ENCODE measurements around the gene LIN7B. TPM values are rescaled to one million over a fixed set of nuclear protein-coding genes. Genes with fewer than 3 reads are reported as not detected.

LIN7B gene
- total and polyA plus RNA-seq, 2 of the 13 experiments (the other 11 are each of a cell fraction or from before 2014, with no cell fraction given) = 5.3 to 7.6 TPM

DNA sequence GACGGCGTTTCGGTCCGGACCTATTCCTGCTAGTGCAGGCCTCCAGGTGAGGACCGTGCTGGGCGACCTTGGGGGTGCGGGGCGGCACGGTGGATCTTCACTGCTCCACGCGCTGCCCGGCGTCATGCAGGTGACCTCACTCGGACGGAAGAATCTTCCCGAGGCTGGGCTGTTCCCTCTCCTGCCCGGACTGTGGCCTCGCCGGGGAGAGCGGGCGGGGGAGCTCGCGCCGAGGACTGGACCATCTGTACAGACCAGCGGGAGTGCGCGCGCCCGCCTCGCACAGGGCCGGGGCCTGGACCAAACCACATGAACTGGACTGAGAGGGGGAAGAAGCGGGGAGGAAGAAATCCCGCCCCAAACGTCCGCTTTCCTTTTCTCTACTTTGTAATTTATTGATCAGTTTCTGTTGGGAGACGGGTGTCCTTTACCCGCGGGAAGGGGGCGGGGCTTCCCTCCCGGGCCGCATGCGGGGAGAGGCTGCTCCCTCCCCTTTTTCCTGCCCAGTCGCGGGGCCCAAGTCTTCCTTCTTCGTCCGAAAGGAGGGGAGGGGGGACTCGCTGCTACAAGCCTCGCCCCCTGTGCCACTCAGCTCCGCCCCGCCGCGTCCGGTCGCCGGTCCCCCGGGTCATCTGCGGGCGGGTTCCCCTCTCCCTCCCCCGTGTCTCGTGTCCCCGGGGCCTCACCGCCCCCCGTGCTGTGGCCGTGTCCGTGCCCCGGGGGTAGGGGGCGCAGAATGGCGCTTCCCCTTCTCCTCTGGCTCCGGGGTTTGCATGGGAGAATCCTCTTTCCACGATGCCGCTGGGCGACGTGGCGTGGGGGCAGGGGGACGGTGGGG is 36.2 kb downstream of the LIN7B start (continued):
- TF ChIP-seq, protein P1, sequence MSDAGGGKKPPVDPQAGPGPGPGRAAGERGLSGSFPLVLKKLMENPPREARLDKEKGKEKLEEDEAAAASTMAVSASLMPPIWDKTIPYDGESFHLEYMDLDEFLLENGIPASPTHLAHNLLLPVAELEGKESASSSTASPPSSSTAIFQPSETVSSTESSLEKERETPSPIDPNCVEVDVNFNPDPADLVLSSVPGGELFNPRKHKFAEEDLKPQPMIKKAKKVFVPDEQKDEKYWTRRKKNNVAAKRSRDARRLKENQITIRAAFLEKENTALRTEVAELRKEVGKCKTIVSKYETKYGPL (CRISPR knock-in tag; IDR thresholded peaks at IDR 0.05) = no peak; the same call in 1 of the 2 replicates
- TF ChIP-seq EEA1 (CRISPR knock-in tag; IDR thresholded peaks at IDR 0.05; ENCODE audit: borderline replicate concordance) (peak; percentile 66; the same call in 1 of the 2 replicates), ZNF777 (CRISPR knock-in tag; IDR thresholded peaks at IDR 0.05) (no peak), ZNF549 (CRISPR knock-in tag; IDR thresholded peaks at IDR 0.05) (no peak), MED1 (CRISPR knock-in tag; IDR thresholded peaks at IDR 0.05) (peak; percentile 45; the same call in 1 of the 2 replicates), ZNF337 (CRISPR knock-in tag; IDR thresholded peaks at IDR 0.05; ENCODE audit: borderline replicate concordance, low read depth) (0 out of 2 replicates have a peak, but pooled peaks have one; percentile 42), ZNF878 (CRISPR knock-in tag; IDR thresholded peaks at IDR 0.05) (no peak), DR1 (CRISPR knock-in tag; IDR thresholded peaks at IDR 0.05) (0 out of 2 replicates have a peak, but pooled peaks have one; percentile 8), POLR2G (IDR thresholded peaks at IDR 0.05; ENCODE audit: low read depth, low read length) (peak; percentile 75), ZBTB38 (CRISPR knock-in tag; IDR thresholded peaks at IDR 0.05) (no peak), ZFP82 (CRISPR knock-in tag; IDR thresholded peaks at IDR 0.05; ENCODE audit: borderline replicate concordance) (peak; percentile 77; the same call in 1 of the 2 replicates), NRL (CRISPR knock-in tag; IDR thresholded peaks at IDR 0.05; ENCODE audit: borderline replicate concordance) (peak; percentile 92), ZC3H13 (CRISPR knock-in tag; IDR thresholded peaks at IDR 0.05) (0 out of 2 replicates have a peak, but pooled peaks have one; percentile 7), ZNF720 (CRISPR knock-in tag; IDR thresholded peaks at IDR 0.05) (no peak), TEAD2 (CRISPR knock-in tag; IDR thresholded peaks at IDR 0.05) (no peak)
- TF ChIP-seq, protein P2, sequence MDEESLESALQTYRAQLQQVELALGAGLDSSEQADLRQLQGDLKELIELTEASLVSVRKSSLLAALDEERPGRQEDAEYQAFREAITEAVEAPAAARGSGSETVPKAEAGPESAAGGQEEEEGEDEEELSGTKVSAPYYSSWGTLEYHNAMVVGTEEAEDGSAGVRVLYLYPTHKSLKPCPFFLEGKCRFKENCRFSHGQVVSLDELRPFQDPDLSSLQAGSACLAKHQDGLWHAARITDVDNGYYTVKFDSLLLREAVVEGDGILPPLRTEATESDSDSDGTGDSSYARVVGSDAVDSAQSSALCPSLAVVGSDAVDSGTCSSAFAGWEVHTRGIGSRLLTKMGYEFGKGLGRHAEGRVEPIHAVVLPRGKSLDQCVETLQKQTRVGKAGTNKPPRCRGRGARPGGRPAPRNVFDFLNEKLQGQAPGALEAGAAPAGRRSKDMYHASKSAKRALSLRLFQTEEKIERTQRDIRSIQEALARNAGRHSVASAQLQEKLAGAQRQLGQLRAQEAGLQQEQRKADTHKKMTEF (CRISPR knock-in tag; IDR thresholded peaks at IDR 0.05) = no peak; the same call in 1 of the 2 replicates
- TF ChIP-seq, protein P3, sequence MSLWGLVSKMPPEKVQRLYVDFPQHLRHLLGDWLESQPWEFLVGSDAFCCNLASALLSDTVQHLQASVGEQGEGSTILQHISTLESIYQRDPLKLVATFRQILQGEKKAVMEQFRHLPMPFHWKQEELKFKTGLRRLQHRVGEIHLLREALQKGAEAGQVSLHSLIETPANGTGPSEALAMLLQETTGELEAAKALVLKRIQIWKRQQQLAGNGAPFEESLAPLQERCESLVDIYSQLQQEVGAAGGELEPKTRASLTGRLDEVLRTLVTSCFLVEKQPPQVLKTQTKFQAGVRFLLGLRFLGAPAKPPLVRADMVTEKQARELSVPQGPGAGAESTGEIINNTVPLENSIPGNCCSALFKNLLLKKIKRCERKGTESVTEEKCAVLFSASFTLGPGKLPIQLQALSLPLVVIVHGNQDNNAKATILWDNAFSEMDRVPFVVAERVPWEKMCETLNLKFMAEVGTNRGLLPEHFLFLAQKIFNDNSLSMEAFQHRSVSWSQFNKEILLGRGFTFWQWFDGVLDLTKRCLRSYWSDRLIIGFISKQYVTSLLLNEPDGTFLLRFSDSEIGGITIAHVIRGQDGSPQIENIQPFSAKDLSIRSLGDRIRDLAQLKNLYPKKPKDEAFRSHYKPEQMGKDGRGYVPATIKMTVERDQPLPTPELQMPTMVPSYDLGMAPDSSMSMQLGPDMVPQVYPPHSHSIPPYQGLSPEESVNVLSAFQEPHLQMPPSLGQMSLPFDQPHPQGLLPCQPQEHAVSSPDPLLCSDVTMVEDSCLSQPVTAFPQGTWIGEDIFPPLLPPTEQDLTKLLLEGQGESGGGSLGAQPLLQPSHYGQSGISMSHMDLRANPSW (CRISPR knock-in tag; IDR thresholded peaks at IDR 0.05; ENCODE audit: borderline replicate concordance) = no peak
- TF ChIP-seq, protein P4, sequence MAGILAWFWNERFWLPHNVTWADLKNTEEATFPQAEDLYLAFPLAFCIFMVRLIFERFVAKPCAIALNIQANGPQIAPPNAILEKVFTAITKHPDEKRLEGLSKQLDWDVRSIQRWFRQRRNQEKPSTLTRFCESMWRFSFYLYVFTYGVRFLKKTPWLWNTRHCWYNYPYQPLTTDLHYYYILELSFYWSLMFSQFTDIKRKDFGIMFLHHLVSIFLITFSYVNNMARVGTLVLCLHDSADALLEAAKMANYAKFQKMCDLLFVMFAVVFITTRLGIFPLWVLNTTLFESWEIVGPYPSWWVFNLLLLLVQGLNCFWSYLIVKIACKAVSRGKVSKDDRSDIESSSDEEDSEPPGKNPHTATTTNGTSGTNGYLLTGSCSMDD (CRISPR knock-in tag; IDR thresholded peaks at IDR 0.05) = no peak
- TF ChIP-seq, protein P5, sequence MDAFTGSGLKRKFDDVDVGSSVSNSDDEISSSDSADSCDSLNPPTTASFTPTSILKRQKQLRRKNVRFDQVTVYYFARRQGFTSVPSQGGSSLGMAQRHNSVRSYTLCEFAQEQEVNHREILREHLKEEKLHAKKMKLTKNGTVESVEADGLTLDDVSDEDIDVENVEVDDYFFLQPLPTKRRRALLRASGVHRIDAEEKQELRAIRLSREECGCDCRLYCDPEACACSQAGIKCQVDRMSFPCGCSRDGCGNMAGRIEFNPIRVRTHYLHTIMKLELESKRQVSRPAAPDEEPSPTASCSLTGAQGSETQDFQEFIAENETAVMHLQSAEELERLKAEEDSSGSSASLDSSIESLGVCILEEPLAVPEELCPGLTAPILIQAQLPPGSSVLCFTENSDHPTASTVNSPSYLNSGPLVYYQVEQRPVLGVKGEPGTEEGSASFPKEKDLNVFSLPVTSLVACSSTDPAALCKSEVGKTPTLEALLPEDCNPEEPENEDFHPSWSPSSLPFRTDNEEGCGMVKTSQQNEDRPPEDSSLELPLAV (CRISPR knock-in tag; conservative IDR thresholded peaks at IDR 0.05; ENCODE audit: low read depth) = no peak
- TF ChIP-seq, protein P6, sequence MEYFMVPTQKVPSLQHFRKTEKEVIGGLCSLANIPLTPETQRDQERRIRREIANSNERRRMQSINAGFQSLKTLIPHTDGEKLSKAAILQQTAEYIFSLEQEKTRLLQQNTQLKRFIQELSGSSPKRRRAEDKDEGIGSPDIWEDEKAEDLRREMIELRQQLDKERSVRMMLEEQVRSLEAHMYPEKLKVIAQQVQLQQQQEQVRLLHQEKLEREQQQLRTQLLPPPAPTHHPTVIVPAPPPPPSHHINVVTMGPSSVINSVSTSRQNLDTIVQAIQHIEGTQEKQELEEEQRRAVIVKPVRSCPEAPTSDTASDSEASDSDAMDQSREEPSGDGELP (IDR thresholded peaks at IDR 0.05; ENCODE audit: borderline replicate concordance, low read depth) = peak; percentile 49; the same call in 1 of the 2 replicates

All from HepG2 (cell line).